K562 (cell line): ENCODE measurements around the gene FAM117A. TPM values are rescaled to one million over a fixed set of nuclear protein-coding genes. Genes with fewer than 3 reads are reported as not detected.

Experiments
- ARID1B ChIP-seq: fragments of 450-650 bp; IDR thresholded peaks from 2 replicates; pipeline ENCODE4 v1.6.1; 2016; ENCODE audit warnings: antibody characterized with exemption, mild to moderate bottlenecking, inconsistent platforms
- CBFA2T3 ChIP-seq: fragments of 450-650 bp; IDR thresholded peaks from 2 replicates; pipeline ENCODE4 v1.6.1; 2017
- CREM ChIP-seq: IDR thresholded peaks from 2 replicates; pipeline ENCODE4 v1.6.1; 2014; ENCODE audit warnings: antibody characterized with exemption, low read depth
- FOXJ2 ChIP-seq: fragments of 200-800 bp; sonication (Bioruptor generic); IDR thresholded peaks from 2 replicates; pipeline ENCODE4 v1.6.1; 2016; ENCODE audit warnings: missing genetic modification characterization, missing compliant biosample characterization
- FOXK2 ChIP-seq, 2 experiments: fragments of 450-650 bp; IDR thresholded peaks in 1 of 2; conservative IDR thresholded peaks in 1 of 2; 2 replicates each; pipeline ENCODE4 v1.6.1; 2016; ENCODE audit warnings: low read depth in 2 of 2, mild to moderate bottlenecking in 1 of 2
- HDAC1 ChIP-seq, 2 experiments: fragments of 450-650 bp; IDR thresholded peaks; 2 replicates each; pipeline ENCODE4 v1.6.1; 2016 to 2017; ENCODE audit warnings: inconsistent platforms in 1 of 2, mild to moderate bottlenecking in 1 of 2, moderate library complexity in 1 of 2
- HDGF ChIP-seq: fragments of 450-650 bp; IDR thresholded peaks from 2 replicates; pipeline ENCODE4 v1.6.1; 2016
- NFYB ChIP-seq: IDR thresholded peaks from 2 replicates; pipeline ENCODE4 v1.6.1; 2011; ENCODE audit warnings: mild to moderate bottlenecking, moderate library complexity; ENCODE audit not compliant: insufficient read length; ENCODE audit errors: extremely low read depth
- NR2C2 ChIP-seq, 2 experiments: fragments of 200-800 bp in 1 of 2; sonication (Bioruptor generic) in 1 of 2; sonication (generic) in 1 of 2; formaldehyde crosslinking in 1 of 2; IDR thresholded peaks; 2 replicates each; pipeline versions ENCODE4 v1.6.1 to v1.8.0; 2016 to 2022; ENCODE audit warnings: mild to moderate bottlenecking in 1 of 2, missing compliant biosample characterization in 1 of 2, missing genetic modification characterization in 1 of 2, missing genetic modification reagents in 1 of 2
- NUFIP1 ChIP-seq: fragments of 450-650 bp; IDR thresholded peaks from 2 replicates; pipeline ENCODE4 v1.6.1; 2018; ENCODE audit not compliant: partially characterized antibody
- SP1 ChIP-seq: sonication (generic); formaldehyde crosslinking; IDR thresholded peaks from 2 replicates; pipeline ENCODE4 v1.8.1; 2022; ENCODE audit warnings: mild to moderate bottlenecking, missing genetic modification reagents
- TEAD4 ChIP-seq, 2 experiments: sonication (generic) in 1 of 2; formaldehyde crosslinking in 1 of 2; IDR thresholded peaks; 2 replicates each; pipeline versions ENCODE4 v1.6.1 to v1.8.0; 2012 to 2022; ENCODE audit warnings: borderline replicate concordance in 1 of 2, inconsistent platforms in 1 of 2, low read length in 1 of 2, mild to moderate bottlenecking in 1 of 2, missing genetic modification reagents in 1 of 2
- polyA plus RNA-seq, 8 experiments: library from polyadenylated mRNA; depleted of rRNA in 4 of 8; stranded (reverse) in 5 of 8; unstranded in 3 of 8; fragments of >200 nt; fragmentation: Nextera tagmentation in 2 of 8; fragmentation: Illumina TruSeq in 1 of 8; extraction: Ambion mirVana in 2 of 8; extraction: Trizol in 1 of 8; gene quantifications; 2 replicates each; pipeline versions ENCODE4 v1.2.1 to v1.2.3, GENCODE V29; 2011 to 2014; ENCODE audit warnings: inconsistent platforms in 1 of 8, missing spikeins in 1 of 8
- total RNA-seq, 7 experiments: library from RNA; depleted of rRNA in 6 of 7; stranded (reverse); fragments of >200 nt in 6 of 7; fragmentation: Illumina TruSeq in 2 of 7; extraction: Trizol in 2 of 7; gene quantifications; 2 replicates each; pipeline versions ENCODE4 v1.2.1 to v1.2.3, GENCODE V29; 2011 to 2021; ENCODE audit warnings: low replicate concordance in 1 of 7
- TF ChIP-seq, protein P1 (sequence below): fragments of 450-650 bp; IDR thresholded peaks from 2 replicates; pipeline ENCODE4 v1.6.1; 2016; ENCODE audit warnings: antibody characterized with exemption
- TF ChIP-seq, protein P2 (sequence below): fragments of 200-800 bp; sonication (Bioruptor generic); IDR thresholded peaks from 2 replicates; pipeline ENCODE4 v1.6.1; 2017; ENCODE audit warnings: missing genetic modification characterization, missing compliant biosample characterization
- TF ChIP-seq, protein P3 (sequence below): sonication (generic); formaldehyde crosslinking; IDR thresholded peaks from 2 replicates; pipeline ENCODE4 v1.8.0; 2022; ENCODE audit warnings: mild to moderate bottlenecking, missing genetic modification reagents
- TF ChIP-seq, protein P4 (sequence below): IDR thresholded peaks from 2 replicates; pipeline ENCODE4 v1.6.1; 2011; ENCODE audit warnings: borderline replicate concordance, low read depth, mild to moderate bottlenecking, moderate library complexity, low read length; ENCODE audit not compliant: insufficient read depth, poor library complexity, severe bottlenecking

FAM117A gene
- total and polyA plus RNA-seq, 9 of the 15 experiments (the other 6 are each of a cell fraction or from before 2014, with no cell fraction given), result 3.1 to 79.7 (median 36.6) TPM

DNA sequence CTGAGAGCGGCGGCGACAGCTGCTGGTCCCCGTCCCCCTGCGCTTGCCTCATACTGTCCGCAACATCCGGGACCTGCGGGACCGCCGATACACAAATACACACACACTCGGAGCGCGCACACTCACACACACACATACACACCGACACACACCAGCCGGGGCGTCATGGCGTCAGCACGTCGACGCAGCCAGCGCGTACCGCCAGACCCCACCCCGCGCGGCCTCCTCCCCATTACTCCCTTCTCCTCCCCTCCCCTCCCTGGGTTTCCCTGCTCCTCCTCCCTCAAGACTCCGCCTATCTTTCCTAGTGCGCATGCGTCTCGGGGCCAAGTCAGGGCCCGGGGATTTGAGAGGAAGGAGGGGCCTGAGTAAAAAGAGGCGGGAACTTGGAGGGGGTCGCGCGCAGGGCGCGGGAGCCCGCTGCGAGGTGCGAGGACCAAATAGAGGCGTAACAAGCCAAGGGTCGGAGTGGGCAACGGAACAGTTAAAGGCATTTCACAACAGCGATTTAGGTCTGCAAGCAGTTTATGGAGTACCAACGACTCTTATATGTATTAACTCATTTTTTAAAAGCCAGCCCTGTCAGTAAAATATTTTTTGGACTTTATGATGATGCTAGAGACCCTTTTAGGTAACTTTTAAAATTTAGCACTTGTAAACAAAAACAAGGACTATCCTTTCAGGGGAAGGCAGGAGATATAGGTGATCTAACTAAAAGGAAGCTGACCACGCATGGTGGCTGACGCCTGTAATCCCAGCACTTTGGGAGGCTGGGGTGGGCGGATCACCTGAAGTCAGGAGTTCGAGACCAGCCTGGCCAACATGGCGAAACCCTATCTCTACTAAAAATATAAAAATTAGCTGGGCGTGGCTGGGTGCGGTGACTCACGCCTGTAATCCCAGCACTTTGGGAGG, 85.7 kb downstream of the FAM117A start, which contains the start of gene SPOP (continued):
- TF ChIP-seq FOXJ2 (tag) (peak; percentile 83; the same call in 1 of the 2 replicates), NR2C2 (CRISPR knock-in tag; IDR thresholded peaks at IDR 0.05) (no peak), NR2C2 (tag; IDR thresholded peaks at IDR 0.05) (peak; percentile 27; the same call in 1 of the 2 replicates), FOXK2 (conservative IDR thresholded peaks at IDR 0.05 in 1 of 2, IDR thresholded peaks at IDR 0.05 in 1 of 2; ENCODE audit: low read depth in 2 of 2) (peak; percentile 94 to 96), NUFIP1 (no peak), SP1 (peak; percentile 85), HDGF (peak; percentile 67; the same call in 1 of the 2 replicates), CBFA2T3 (0 out of 2 replicates have a peak, but pooled peaks have one; percentile 3), NFYB (peak; percentile 2), CREM (peak; percentile 95), ARID1B (peak; percentile 66; the same call in 1 of the 2 replicates), TEAD4 (IDR thresholded peaks at IDR 0.05; ENCODE audit: low read length) (peak; percentile 28; the same call in 1 of the 2 replicates), TEAD4 (CRISPR knock-in tag; IDR thresholded peaks at IDR 0.05; ENCODE audit: borderline replicate concordance) (no peak), HDAC1 (IDR thresholded peaks at IDR 0.05) (peak in 1 of 2 experiments; percentile 63; a peak in 1 of 4 replicates)
- TF ChIP-seq, protein P1, sequence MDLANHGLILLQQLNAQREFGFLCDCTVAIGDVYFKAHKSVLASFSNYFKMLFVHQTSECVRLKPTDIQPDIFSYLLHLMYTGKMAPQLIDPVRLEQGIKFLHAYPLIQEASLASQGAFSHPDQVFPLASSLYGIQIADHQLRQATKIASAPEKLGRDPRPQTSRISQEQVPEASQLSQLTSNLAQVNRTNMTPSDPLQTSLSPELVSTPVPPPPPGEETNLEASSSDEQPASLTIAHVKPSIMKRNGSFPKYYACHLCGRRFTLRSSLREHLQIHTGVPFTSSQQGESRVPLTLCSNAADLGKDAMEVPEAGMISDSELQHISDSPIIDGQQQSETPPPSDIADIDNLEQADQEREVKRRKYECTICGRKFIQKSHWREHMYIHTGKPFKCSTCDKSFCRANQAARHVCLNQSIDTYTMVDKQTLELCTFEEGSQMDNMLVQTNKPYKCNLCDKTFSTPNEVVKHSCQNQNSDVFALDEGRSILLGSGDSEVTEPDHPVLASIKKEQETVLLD, result peak; percentile 99
- TF ChIP-seq, protein P2, sequence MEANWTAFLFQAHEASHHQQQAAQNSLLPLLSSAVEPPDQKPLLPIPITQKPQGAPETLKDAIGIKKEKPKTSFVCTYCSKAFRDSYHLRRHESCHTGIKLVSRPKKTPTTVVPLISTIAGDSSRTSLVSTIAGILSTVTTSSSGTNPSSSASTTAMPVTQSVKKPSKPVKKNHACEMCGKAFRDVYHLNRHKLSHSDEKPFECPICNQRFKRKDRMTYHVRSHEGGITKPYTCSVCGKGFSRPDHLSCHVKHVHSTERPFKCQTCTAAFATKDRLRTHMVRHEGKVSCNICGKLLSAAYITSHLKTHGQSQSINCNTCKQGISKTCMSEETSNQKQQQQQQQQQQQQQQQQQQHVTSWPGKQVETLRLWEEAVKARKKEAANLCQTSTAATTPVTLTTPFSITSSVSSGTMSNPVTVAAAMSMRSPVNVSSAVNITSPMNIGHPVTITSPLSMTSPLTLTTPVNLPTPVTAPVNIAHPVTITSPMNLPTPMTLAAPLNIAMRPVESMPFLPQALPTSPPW, result peak; percentile 93
- TF ChIP-seq, protein P3, sequence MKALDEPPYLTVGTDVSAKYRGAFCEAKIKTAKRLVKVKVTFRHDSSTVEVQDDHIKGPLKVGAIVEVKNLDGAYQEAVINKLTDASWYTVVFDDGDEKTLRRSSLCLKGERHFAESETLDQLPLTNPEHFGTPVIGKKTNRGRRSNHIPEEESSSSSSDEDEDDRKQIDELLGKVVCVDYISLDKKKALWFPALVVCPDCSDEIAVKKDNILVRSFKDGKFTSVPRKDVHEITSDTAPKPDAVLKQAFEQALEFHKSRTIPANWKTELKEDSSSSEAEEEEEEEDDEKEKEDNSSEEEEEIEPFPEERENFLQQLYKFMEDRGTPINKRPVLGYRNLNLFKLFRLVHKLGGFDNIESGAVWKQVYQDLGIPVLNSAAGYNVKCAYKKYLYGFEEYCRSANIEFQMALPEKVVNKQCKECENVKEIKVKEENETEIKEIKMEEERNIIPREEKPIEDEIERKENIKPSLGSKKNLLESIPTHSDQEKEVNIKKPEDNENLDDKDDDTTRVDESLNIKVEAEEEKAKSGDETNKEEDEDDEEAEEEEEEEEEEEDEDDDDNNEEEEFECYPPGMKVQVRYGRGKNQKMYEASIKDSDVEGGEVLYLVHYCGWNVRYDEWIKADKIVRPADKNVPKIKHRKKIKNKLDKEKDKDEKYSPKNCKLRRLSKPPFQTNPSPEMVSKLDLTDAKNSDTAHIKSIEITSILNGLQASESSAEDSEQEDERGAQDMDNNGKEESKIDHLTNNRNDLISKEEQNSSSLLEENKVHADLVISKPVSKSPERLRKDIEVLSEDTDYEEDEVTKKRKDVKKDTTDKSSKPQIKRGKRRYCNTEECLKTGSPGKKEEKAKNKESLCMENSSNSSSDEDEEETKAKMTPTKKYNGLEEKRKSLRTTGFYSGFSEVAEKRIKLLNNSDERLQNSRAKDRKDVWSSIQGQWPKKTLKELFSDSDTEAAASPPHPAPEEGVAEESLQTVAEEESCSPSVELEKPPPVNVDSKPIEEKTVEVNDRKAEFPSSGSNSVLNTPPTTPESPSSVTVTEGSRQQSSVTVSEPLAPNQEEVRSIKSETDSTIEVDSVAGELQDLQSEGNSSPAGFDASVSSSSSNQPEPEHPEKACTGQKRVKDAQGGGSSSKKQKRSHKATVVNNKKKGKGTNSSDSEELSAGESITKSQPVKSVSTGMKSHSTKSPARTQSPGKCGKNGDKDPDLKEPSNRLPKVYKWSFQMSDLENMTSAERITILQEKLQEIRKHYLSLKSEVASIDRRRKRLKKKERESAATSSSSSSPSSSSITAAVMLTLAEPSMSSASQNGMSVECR (CRISPR knock-in tag), result peak; percentile 60
- TF ChIP-seq, protein P4, sequence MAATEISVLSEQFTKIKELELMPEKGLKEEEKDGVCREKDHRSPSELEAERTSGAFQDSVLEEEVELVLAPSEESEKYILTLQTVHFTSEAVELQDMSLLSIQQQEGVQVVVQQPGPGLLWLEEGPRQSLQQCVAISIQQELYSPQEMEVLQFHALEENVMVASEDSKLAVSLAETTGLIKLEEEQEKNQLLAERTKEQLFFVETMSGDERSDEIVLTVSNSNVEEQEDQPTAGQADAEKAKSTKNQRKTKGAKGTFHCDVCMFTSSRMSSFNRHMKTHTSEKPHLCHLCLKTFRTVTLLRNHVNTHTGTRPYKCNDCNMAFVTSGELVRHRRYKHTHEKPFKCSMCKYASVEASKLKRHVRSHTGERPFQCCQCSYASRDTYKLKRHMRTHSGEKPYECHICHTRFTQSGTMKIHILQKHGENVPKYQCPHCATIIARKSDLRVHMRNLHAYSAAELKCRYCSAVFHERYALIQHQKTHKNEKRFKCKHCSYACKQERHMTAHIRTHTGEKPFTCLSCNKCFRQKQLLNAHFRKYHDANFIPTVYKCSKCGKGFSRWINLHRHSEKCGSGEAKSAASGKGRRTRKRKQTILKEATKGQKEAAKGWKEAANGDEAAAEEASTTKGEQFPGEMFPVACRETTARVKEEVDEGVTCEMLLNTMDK, result no peak
